KMS-11 (cell line): ENCODE measurements around the gene PLEKHF1.

Source experiments
- H2AFZ ChIP-seq: fragments of 200-600 bp; sonication (generic); 2 replicates; pipeline ENCODE4 v1.6.1; 2016; ENCODE audit warnings: antibody characterized with exemption, mixed run types, low read depth
- H3K27ac ChIP-seq: fragments of 200-600 bp; sonication (generic); 2 replicates; pipeline ENCODE4 v1.6.1; 2016; ENCODE audit warnings: mild to moderate bottlenecking, mixed run types
- H3K27me3 ChIP-seq: fragments of 200-600 bp; sonication (generic); 2 replicates; pipeline ENCODE4 v1.6.1; 2017; ENCODE audit warnings: mild to moderate bottlenecking, low read depth, mixed run types, moderate library complexity; ENCODE audit not compliant: insufficient read depth
- H3K36me3 ChIP-seq: fragments of 200-600 bp; sonication (generic); 2 replicates; pipeline ENCODE4 v1.6.1; 2017; ENCODE audit warnings: mild to moderate bottlenecking, mixed run types; ENCODE audit not compliant: insufficient read depth
- H3K4me1 ChIP-seq: fragments of 200-600 bp; sonication (generic); 2 replicates; pipeline ENCODE4 v1.6.1; 2016; ENCODE audit warnings: mild to moderate bottlenecking, low read depth, mixed run types; ENCODE audit not compliant: poor library complexity, severe bottlenecking
- H3K4me2 ChIP-seq: fragments of 200-600 bp; sonication (generic); 2 replicates; pipeline ENCODE4 v1.7.0; 2016; ENCODE audit warnings: mild to moderate bottlenecking, mixed run types
- H3K4me3 ChIP-seq: fragments of 200-600 bp; sonication (generic); IDR thresholded peaks from 2 replicates; pipeline ENCODE4 v1.6.1; 2017; ENCODE audit warnings: low read depth, low read length, mixed read lengths; ENCODE audit not compliant: insufficient read depth
- H3K79me2 ChIP-seq: fragments of 200-600 bp; sonication (generic); 2 replicates; pipeline ENCODE4 v1.6.1; 2016; ENCODE audit warnings: low read depth, mixed run types; ENCODE audit not compliant: insufficient read depth
- H3K9ac ChIP-seq: fragments of 200-600 bp; sonication (generic); 2 replicates; pipeline ENCODE4 v1.6.1; 2016; ENCODE audit warnings: mild to moderate bottlenecking, mixed run types
- H4K20me1 ChIP-seq: fragments of 200-600 bp; sonication (generic); 2 replicates; pipeline ENCODE4 v1.6.1; 2016; ENCODE audit warnings: mild to moderate bottlenecking, mixed run types; ENCODE audit not compliant: insufficient read depth
- TF ChIP-seq, protein P1 (sequence below): fragments of 200-600 bp; sonication (generic); conservative IDR thresholded peaks from 2 replicates; pipeline ENCODE4 v1.6.1; 2017; ENCODE audit warnings: low read depth, mild to moderate bottlenecking, antibody characterized with exemption, low read length, moderate library complexity, mixed read lengths

The PLEKHF1 gene

DNA sequence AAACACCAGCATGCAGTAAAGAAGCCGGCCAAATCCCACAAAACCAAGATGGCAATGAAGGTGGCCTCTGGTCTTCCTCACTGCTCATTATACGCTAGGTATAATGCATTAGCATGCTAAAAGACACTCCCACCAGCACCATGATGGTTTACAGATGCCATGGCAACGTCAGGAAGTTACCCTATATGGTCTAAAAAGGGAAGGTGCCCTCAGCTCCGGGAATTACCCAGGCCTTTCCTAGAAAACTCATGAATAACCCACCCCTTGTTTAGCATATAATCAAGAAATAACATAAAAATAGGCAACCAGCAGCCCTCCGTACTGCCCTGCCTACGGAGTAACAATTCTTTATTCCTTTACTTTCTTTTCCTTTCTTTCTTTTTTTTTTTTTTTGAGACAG, 21.1 kb upstream of the PLEKHF1 start:
- Histone ChIP-seq H3K4me2 (no peak overlapping the region), H4K20me1 (no peaks in the 10 kb centered on the region), H3K36me3 (no peaks in the 10 kb centered on the region), H3K4me3 (no peak overlapping the region), H3K4me1 (no peaks in the 10 kb centered on the region), H3K27ac (no peak overlapping the region), H2AFZ (no peak overlapping the region), H3K9ac (no peak overlapping the region), H3K79me2 (no peaks in the 10 kb centered on the region), H3K27me3 (no peaks in the 10 kb centered on the region)
- TF ChIP-seq, protein P1, sequence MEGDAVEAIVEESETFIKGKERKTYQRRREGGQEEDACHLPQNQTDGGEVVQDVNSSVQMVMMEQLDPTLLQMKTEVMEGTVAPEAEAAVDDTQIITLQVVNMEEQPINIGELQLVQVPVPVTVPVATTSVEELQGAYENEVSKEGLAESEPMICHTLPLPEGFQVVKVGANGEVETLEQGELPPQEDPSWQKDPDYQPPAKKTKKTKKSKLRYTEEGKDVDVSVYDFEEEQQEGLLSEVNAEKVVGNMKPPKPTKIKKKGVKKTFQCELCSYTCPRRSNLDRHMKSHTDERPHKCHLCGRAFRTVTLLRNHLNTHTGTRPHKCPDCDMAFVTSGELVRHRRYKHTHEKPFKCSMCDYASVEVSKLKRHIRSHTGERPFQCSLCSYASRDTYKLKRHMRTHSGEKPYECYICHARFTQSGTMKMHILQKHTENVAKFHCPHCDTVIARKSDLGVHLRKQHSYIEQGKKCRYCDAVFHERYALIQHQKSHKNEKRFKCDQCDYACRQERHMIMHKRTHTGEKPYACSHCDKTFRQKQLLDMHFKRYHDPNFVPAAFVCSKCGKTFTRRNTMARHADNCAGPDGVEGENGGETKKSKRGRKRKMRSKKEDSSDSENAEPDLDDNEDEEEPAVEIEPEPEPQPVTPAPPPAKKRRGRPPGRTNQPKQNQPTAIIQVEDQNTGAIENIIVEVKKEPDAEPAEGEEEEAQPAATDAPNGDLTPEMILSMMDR = no peak

DNA sequence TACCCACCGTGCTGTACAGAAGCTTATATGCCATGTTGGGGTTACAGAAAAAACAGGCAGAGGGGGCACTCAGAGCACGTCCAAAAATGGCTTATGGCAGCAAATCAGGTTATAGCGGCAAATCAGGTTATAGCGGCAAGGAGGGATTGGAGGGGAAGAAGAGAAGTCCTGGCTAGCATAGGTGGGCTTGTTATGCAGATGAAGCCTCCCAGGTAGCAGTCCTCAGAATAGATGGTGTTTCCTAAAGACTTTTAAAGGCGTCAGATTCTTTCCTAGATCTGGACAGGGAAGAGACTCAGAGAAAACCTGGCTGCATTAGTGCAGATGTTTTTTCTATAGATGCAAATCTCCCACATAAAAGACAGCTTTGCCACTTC, 19.8 kb upstream of the PLEKHF1 start:
- Histone ChIP-seq H3K4me2 (no peak overlapping the region), H3K27ac (no peak overlapping the region), H3K9ac (no peak overlapping the region)

DNA sequence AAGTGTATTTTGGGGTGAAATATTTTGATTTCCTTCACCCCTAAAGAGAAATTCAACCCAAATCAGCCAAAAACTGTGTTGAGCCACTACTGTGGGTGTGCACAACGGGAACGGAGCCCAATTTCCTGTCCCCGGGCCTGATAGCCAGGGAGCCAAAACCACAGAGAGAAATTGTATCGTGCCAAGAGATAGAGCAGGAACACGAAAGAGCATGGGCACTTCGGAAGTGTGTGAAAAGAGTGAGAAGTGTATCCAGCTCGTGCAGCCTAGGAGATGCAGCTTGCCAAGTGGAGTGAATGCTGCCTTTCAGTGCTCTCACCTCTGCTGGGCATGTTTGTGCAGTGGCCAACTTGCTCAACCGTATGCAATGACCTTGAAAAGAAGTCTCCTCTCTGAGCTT, 19.4 kb upstream of the PLEKHF1 start:
- H2AFZ ChIP-seq = no peak overlapping the region
- H3K27ac ChIP-seq = no peak overlapping the region
- no peaks in the 10 kb centered on the region for H3K27me3 ChIP-seq
- no peak overlapping the region for H3K4me3 ChIP-seq
- no peaks in the 10 kb centered on the region for H3K36me3 ChIP-seq
- H3K4me1 ChIP-seq = no peaks in the 10 kb centered on the region
- H4K20me1 ChIP-seq = no peaks in the 10 kb centered on the region
- H3K79me2 ChIP-seq = no peaks in the 10 kb centered on the region
- H3K9ac ChIP-seq = no peak overlapping the region
- TF ChIP-seq, protein P1 = no peak
- H3K4me2 ChIP-seq = no peak overlapping the region

More for the DNA sequence above, 19.8 kb upstream of the PLEKHF1 start:
- Histone ChIP-seq H2AFZ (no peak overlapping the region), H3K27me3 (no peaks in the 10 kb centered on the region), H4K20me1 (no peaks in the 10 kb centered on the region), H3K36me3 (no peaks in the 10 kb centered on the region), H3K4me1 (no peaks in the 10 kb centered on the region), H3K4me3 (no peak overlapping the region), H3K79me2 (no peaks in the 10 kb centered on the region)
- TF ChIP-seq, protein P1 = no peak

DNA sequence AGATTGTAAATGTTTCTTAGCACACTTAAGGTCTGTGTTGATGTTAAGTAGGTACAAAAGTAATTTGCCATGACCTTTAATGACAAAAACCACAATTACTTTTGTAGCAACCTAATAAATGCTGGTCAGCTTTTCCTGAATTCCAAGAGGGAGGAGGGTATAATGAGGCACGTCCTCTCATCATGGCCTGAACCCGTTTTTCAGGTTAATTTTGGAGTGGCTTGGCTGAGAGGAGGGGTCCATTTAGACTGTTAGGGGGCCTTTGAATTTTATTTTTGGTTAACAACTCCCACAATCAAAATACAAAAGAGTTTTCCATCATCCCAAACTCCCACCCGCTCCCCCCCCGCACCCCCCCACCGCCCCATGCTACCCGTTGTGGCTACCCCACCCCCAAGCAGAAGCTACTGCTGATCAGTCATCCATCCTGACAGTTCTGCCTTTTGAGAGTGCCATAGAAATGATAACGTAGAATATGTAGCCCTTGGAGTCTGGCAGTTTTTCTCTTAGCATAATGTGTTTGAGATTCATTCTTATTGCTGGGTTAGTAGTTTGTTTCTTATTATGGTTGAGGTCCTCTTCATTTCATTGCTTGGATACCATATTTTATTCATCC, 14.4 kb upstream of the PLEKHF1 start:
- no peak overlapping the region for H3K9ac ChIP-seq
- TF ChIP-seq, protein P1 = no peak
- no peak overlapping the region for H3K4me2 ChIP-seq
- no peaks in the 10 kb centered on the region for H3K4me1 ChIP-seq
- no peaks in the 10 kb centered on the region; the same call in 1 of the 2 replicates for H3K27me3 ChIP-seq
- H3K36me3 ChIP-seq = no peaks in the 10 kb centered on the region
- H3K79me2 ChIP-seq = no peaks in the 10 kb centered on the region
- no peak overlapping the region for H3K27ac ChIP-seq
- H3K4me3 ChIP-seq = no peak overlapping the region
- H4K20me1 ChIP-seq = no peaks in the 10 kb centered on the region
- H2AFZ ChIP-seq = no peak overlapping the region
